Measurements from ENCODE around the gene IPO9.
A peak's percentile ranks its signal among the peaks of the same experiment; 100 is the strongest.
"Not testable (repeated sequence)": the region's sequence is repeated elsewhere in the genome, so short reads cannot be mapped to it uniquely, and the experiment has no call there.

Gene IPO9

DNA sequence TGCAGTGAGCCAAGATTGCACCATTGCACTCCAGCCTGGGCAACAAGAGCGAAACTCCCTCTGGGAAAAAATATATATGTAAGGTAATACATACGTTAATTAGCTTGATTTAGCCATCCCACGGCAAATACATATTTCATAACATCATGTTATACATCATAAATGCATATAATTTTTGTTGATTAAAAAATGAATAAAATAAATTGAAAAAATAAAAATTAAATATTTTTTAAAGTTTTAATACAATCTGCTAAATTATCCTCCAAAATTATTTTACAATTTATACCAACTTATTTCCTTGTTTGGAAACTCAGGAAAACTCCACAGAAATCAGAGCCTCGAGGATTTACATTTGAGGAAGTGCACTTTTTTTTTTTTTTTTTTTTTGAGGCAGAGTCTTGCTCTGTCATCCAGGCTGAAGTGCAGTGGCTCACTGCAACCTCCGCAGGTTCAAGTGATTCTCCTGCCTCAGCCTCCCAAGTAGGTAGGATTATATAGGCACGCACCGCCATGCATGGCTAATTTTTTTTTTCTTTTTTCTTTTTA lies 12.6 kb upstream of the IPO9 start:
- Mint-ChIP-seq H3K27me3 (no peaks in the 10 kb centered on the region), H3K4me1 (no peaks in the 10 kb centered on the region), H3K4me3 (no peak overlapping the region), H3K9me3 (no peaks in the 10 kb centered on the region), H3K36me3 (ENCODE audit: insufficient read depth) (no peaks in the 10 kb centered on the region), H3K27ac (ENCODE audit: low read depth) (no peak overlapping the region)
- DNase-seq (ENCODE audit: low spot score in 2 of 2) (no peak), ATAC-seq (replicated peaks; ENCODE audit: extremely low read depth, poor library complexity, severe bottlenecking) (no peak)

DNA sequence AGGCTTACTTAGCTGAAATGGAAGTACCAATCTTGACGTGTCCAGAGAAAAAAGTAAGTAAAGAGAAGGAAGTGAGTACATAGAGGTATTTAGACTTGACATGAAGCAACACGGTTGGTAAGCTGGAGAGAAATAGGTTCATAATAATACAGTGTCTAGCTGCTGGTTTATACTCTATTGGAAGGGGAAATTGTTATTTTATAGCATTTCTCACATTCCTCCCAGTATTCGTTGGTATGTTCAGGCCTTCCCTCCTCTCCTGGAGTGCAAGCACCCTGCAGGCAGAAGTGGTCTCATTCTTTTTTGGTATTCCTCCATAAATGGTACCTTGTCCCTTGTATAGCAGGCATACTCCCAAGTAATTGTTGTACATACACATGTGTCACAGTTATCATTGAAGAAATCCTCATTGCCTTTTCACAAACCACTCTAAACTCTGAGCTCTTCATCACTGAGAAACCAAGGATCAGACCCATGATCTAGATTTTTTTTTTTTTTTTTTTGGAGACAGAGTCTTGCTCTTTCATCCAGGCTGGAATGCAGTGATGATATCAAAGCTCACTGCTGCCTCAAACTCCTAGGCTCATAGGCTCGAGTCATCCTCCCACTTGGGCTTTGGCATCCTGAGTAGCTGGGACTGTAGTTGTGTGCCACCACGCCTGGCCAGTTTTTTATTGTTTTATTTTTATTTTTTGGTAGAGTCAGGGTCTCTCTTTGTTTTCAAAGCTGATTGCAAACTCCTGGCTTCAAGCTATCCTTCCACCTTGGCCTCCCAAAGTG lies 9.8 kb upstream of the IPO9 start:
- no peak for DNase-seq (ENCODE audit: low spot score in 2 of 2)
- Mint-ChIP-seq H3K27ac (ENCODE audit: low read depth) (no peak overlapping the region), H3K27me3 (no peaks in the 10 kb centered on the region), H3K4me1 (no peaks in the 10 kb centered on the region), H3K9me3 (no peaks in the 10 kb centered on the region), H3K36me3 (ENCODE audit: insufficient read depth) (peaks cover 1% of the 10 kb centered on the region), H3K4me3 (no peak overlapping the region)
- ATAC-seq (replicated peaks; ENCODE audit: extremely low read depth, poor library complexity, severe bottlenecking): no peak

DNA sequence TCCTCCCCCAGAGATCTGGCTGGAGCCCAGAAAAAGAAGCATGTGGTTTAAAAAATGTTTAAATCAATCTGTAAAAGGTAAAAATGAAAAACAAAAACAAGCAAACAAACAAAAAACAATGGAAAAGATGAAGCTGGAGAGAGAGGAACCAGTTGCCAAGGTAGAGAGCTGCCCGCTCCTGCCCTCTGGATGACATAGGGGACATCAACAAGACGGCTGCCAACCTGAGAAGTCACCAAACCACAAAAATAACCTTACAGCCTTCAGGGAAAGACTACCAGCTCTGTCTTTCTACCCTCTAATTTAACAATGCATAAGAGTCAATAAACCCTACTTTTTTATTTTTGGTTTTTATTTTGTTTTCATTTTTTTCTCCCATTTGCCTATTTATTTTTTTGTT lies 8.5 kb upstream of the IPO9 start:
- Mint-ChIP-seq H3K27ac (ENCODE audit: low read depth) (no peak overlapping the region), H3K27me3 (no peaks in the 10 kb centered on the region), H3K4me3 (no peak overlapping the region), H3K4me1 (no peaks in the 10 kb centered on the region), H3K9me3 (no peaks in the 10 kb centered on the region), H3K36me3 (ENCODE audit: insufficient read depth) (peaks cover 1% of the 10 kb centered on the region)
- DNase-seq (ENCODE audit: low spot score in 2 of 2) (no peak), ATAC-seq (replicated peaks; ENCODE audit: extremely low read depth, poor library complexity, severe bottlenecking) (no peak)

DNA sequence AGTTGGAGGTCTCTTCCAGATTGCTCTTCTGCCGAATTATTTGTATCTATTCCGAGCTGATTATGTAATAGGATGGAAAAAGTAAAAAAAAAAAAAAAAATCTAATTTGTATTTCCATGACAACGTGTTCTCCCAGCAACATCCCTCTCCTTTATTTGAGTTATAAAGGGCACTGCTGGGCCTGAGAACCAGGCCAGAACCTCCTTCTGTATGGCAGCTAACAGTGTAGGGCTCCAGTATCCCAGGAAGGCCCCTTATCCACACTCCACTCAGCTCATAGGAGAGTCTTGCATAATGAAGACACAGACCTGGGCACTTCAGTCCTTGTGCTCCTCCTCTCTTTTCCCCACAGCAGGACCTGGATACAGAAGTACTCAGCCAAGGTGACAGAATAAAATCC lies 3.7 kb upstream of the IPO9 start:
- H3K27ac Mint-ChIP-seq (ENCODE audit: low read depth): no peak overlapping the region
- H3K36me3 Mint-ChIP-seq (ENCODE audit: insufficient read depth): peaks cover 6% of the 10 kb centered on the region
- no peak overlapping the region for H3K4me3 Mint-ChIP-seq
- no peak for ATAC-seq (replicated peaks; ENCODE audit: extremely low read depth, poor library complexity, severe bottlenecking)
- no peaks in the 10 kb centered on the region for H3K27me3 Mint-ChIP-seq
- DNase-seq (ENCODE audit: low spot score in 2 of 2): no peak
- no peaks in the 10 kb centered on the region for H3K9me3 Mint-ChIP-seq
- peaks cover 21% of the 10 kb centered on the region for H3K4me1 Mint-ChIP-seq

DNA sequence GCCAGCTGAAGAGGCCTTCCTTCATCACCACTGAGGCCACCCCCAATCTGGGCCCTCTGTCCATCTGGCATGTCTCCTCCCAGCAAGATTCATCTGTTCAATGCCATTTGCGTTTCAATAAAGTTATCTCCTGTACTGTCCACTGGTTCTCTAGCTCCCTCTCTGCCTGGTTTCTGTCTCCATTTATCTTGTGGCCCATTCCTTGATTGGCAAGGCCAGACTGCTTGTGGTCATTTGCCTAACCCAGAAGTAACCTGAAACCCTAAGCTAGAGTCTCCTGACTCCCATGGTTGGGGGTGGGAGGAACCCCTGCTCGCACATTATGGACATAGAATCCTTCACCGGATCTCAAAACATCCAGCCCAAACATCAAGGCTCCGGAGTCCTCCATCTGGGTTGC lies 2.1 kb upstream of the IPO9 start:
- Mint-ChIP-seq H3K4me3 (no peak overlapping the region), H3K4me1 (peaks cover 37% of the 10 kb centered on the region), H3K27me3 (no peaks in the 10 kb centered on the region), H3K9me3 (no peaks in the 10 kb centered on the region), H3K36me3 (ENCODE audit: insufficient read depth) (peaks cover 6% of the 10 kb centered on the region), H3K27ac (ENCODE audit: low read depth) (no peak overlapping the region)
- DNase-seq (ENCODE audit: low spot score in 2 of 2) (no peak), ATAC-seq (replicated peaks; ENCODE audit: extremely low read depth, poor library complexity, severe bottlenecking) (no peak)

DNA sequence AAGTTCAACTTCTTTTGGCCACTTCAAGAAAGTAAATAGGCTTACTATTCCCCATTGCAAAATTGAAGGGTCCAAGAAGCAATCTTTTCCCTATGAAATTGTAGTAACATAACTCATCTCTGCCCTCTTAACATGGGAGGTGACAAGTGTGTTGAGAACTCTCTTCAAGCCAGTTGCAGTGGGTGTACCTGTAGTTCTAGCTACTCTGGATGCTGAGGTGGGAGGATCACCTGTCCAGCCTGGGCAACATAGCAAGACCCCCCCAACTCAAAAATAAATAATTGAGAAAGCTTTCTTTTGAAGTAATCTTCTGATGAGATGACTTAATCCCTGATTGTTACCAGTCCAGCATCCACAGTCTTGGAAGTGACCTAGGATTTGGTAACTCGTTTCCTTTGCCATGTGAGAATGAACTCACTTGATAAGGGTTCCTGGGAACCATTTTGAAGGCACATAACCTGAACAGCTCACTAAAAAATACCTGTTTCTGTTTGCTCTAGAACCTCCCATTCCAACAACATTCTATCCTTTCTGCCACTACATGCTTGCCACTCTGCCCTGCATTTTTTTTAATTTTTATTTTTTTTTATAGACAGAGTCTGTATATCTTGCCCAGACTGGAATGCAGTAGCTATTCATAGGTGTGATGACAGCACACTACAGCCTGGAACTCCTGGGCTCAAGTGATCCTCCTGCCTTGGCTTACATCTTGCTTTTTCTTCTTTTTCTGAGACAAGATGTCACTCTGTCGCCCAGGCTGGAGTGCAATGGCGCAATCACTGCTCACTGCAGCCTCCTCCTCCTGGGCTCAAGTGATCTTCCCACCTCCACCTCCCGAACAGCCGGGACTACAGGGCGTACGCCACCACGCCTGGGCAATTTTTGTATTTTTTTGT lies 1.4 kb upstream of the IPO9 start:
- Mint-ChIP-seq H3K4me3 (no peak overlapping the region), H3K27me3 (no peaks in the 10 kb centered on the region), H3K9me3 (no peaks in the 10 kb centered on the region), H3K36me3 (ENCODE audit: insufficient read depth) (peaks cover 6% of the 10 kb centered on the region), H3K27ac (ENCODE audit: low read depth) (no peak overlapping the region), H3K4me1 (peaks cover 37% of the 10 kb centered on the region)
- DNase-seq (ENCODE audit: low spot score in 2 of 2): no peak
- no peak for ATAC-seq (replicated peaks; ENCODE audit: extremely low read depth, poor library complexity, severe bottlenecking)

DNA sequence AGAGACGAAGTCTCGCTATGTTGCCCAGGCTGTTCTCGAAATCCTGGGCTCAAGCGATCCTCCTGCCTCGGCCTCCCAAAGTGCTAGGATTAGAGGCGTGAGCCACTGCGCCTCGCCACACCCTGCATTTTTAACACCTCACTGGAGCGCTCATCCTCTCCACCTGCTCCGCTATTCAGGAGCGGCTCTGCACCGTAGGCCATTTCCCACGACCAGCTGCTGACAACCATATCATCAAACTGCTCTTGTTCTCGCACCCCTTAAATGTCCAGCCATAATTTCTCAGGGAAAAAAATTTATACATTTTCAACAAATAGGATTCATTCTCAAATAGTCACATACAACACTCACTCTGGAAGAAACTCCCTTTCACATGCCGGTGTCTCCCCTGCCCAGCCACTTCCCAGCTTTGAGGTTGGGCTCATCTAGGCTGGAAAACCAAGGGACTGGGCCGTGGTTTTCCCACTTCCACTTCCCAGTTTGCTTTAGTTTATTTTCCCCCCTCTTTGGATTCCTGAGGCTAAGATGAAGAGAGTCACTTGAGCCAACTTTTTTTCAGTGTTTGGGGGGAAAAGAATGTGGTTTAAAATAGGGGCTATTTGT lies 639 bp upstream of the IPO9 start:
- Mint-ChIP-seq H3K36me3 (ENCODE audit: insufficient read depth) (peaks cover 6% of the 10 kb centered on the region), H3K9me3 (no peaks in the 10 kb centered on the region), H3K27me3 (no peaks in the 10 kb centered on the region), H3K4me3 (peak overlapping the region; percentile 95), H3K4me1 (peaks cover 37% of the 10 kb centered on the region), H3K27ac (ENCODE audit: low read depth) (no peak overlapping the region)
- DNase-seq (ENCODE audit: low spot score in 2 of 2): no peak
- ATAC-seq (replicated peaks; ENCODE audit: extremely low read depth, poor library complexity, severe bottlenecking): no peak

DNA sequence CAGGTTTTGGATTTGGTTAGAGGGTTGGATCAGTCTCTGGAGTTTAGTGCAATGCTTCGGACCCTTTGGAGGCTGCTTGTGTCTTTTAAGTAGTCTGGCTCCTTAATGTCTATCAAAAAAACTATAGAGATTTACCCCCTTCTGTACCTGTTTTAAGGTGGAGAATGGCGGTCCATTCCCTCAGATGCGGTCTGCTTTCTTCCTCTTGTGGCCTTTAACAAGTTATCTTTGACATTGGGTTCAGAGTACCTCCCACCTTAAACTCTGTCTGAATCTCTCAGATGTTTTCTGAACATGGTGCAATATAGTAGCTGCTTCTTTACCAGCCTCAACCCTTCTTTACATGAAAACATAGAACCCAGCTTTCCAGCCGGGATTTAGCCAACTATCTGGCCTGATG lies 2.4 kb downstream of the IPO9 start:
- DNase-seq (ENCODE audit: low spot score in 2 of 2) (no peak), ATAC-seq (replicated peaks; ENCODE audit: extremely low read depth, poor library complexity, severe bottlenecking) (no peak)
- H3K9me3 Mint-ChIP-seq: no peaks in the 10 kb centered on the region
- H3K27me3 Mint-ChIP-seq: no peaks in the 10 kb centered on the region
- peaks cover 9% of the 10 kb centered on the region for H3K36me3 Mint-ChIP-seq (ENCODE audit: insufficient read depth)
- peaks cover 53% of the 10 kb centered on the region for H3K4me1 Mint-ChIP-seq
- H3K4me3 Mint-ChIP-seq: peak overlapping the region; percentile 95
- no peak overlapping the region for H3K27ac Mint-ChIP-seq (ENCODE audit: low read depth)

DNA sequence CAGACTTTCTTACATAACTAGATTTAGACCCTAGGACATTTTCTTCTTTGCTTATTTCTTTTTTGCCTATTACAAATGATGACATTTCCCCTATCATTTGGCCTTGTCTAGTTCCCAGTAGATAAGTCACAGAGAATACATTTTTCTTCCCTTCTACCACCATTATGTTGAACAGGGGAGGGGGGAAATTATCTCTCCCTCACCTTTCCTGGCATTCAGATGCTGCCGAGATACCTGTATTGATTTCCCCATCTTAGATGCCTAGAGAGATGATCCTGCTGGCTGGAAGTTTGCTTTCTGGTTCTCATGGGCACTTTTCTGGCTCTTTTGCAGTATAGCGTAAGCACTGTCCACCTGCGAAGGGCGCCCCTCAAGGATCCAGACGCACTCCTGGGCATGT lies 5.7 kb downstream of the IPO9 start:
- no peak for ATAC-seq (replicated peaks; ENCODE audit: extremely low read depth, poor library complexity, severe bottlenecking)
- no peak overlapping the region for H3K27ac Mint-ChIP-seq (ENCODE audit: low read depth)
- H3K27me3 Mint-ChIP-seq: no peaks in the 10 kb centered on the region
- peaks cover 5% of the 10 kb centered on the region for H3K36me3 Mint-ChIP-seq (ENCODE audit: insufficient read depth)
- DNase-seq (ENCODE audit: low spot score in 2 of 2): no peak
- H3K4me3 Mint-ChIP-seq: no peak overlapping the region
- no peaks in the 10 kb centered on the region for H3K9me3 Mint-ChIP-seq
- H3K4me1 Mint-ChIP-seq: peaks cover 56% of the 10 kb centered on the region

DNA sequence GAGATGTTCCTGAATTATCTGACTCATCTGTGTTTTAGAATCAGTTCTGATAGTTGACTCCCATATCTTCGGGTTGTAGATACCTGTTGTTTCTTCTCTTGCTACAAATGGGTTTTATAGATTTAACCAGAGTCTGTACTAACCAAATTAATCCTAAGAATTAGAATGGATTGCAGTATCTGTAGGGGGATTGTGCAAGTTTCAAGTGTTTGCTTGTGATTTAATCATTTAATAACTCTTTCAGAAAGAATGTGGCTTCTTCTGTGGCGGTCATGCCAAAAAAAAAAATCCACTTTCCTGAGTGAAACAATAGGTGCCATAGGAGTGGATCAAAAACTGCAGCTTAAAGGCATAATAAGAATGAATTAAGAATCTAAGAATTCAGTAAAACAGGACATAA lies 9.4 kb downstream of the IPO9 start:
- Mint-ChIP-seq H3K27me3 (no peaks in the 10 kb centered on the region), H3K27ac (ENCODE audit: low read depth) (no peak overlapping the region), H3K4me3 (no peak overlapping the region), H3K4me1 (peaks cover 52% of the 10 kb centered on the region), H3K9me3 (no peaks in the 10 kb centered on the region), H3K36me3 (ENCODE audit: insufficient read depth) (peaks cover 7% of the 10 kb centered on the region)
- no peak for DNase-seq (ENCODE audit: low spot score in 2 of 2)
- no peak for ATAC-seq (replicated peaks; ENCODE audit: extremely low read depth, poor library complexity, severe bottlenecking)

DNA sequence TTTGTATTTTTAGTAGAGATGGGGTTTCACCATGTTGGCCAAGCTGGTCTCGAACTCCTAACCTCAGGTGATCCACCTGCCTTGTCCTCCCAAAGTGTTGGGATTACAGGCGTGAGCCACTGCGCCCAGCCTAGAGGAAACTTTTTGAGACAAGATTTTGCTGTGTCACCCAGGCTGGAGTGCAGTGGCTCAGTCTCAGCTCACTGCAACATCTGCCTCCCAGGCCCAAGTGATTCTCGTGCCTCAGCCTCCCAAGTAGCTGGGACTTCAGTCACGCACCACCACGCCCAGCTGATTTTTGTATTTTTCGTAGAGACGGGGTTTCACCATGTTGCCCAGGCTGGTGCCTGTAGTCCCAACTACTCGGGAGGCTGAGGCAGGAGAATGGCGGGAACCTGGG lies 10.1 kb downstream of the IPO9 start:
- H3K4me1 Mint-ChIP-seq: peaks cover 50% of the 10 kb centered on the region
- H3K4me3 Mint-ChIP-seq; H3K36me3 Mint-ChIP-seq (ENCODE audit: insufficient read depth); H3K27me3 Mint-ChIP-seq; H3K9me3 Mint-ChIP-seq; H3K27ac Mint-ChIP-seq (ENCODE audit: low read depth); DNase-seq (ENCODE audit: low spot score in 2 of 2); ATAC-seq (replicated peaks; ENCODE audit: extremely low read depth, poor library complexity, severe bottlenecking): not testable (repeated sequence)

DNA sequence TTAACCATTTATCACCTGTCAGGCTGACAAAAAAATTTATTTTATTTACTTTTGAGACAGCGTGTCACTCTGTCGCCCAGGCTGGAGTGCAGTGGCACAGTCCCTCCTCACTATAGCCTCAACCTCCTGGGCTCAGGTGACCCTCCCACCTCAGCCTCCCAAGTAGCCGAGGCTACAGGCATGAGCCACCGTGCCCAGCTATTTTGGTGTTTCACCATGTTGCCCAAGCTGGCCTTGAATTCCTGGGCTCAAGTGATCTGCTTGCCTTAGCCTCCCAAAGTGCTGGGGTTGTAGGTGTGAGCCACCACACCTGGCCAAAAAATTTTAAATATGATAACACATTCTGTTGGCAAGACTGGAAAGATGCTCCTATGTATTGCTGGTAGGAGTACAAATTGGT lies 11.1 kb downstream of the IPO9 start:
- no peak for ATAC-seq (replicated peaks; ENCODE audit: extremely low read depth, poor library complexity, severe bottlenecking)
- no peak for DNase-seq (ENCODE audit: low spot score in 2 of 2)
- Mint-ChIP-seq H3K27ac (ENCODE audit: low read depth) (peak overlapping the region; percentile 72), H3K4me3 (no peak overlapping the region), H3K27me3 (no peaks in the 10 kb centered on the region), H3K9me3 (no peaks in the 10 kb centered on the region), H3K4me1 (peaks cover 41% of the 10 kb centered on the region), H3K36me3 (ENCODE audit: insufficient read depth) (peaks cover 8% of the 10 kb centered on the region)

Measured in central memory CD8-positive, alpha-beta T cell (primary cell).